ENCODE measurements around the gene NDUFV3. TPM values are rescaled to one million over a fixed set of nuclear protein-coding genes. Genes with fewer than 3 reads are reported as not detected.
"Not testable (repeated sequence)": the region's sequence is repeated elsewhere in the genome, so short reads cannot be mapped to it uniquely, and the experiment has no call there.

Gene NDUFV3
- total RNA-seq, 1 donor from 2014 or later: 41.3 TPM

- H3K4me1 Mint-ChIP-seq (ENCODE audit: unreplicated experiment): no peaks in the 10 kb centered on the region
- no peak for TF ChIP-seq CTCF (IDR thresholded peaks at IDR 0.05)
- H3K4me3 Mint-ChIP-seq (ENCODE audit: unreplicated experiment): no peak overlapping the region
- no peaks in the 10 kb centered on the region for H3K9me3 Mint-ChIP-seq (ENCODE audit: unreplicated experiment)
- no peaks in the 10 kb centered on the region for H3K27me3 Mint-ChIP-seq (ENCODE audit: unreplicated experiment)
- peaks cover 32% of the 10 kb centered on the region for H3K36me3 Mint-ChIP-seq (ENCODE audit: unreplicated experiment)
- DNase-seq (ENCODE audit: extremely low spot score, unreplicated experiment): no peak
- H3K27ac Mint-ChIP-seq (ENCODE audit: unreplicated experiment): no peak overlapping the region
Measured at GRCh38 chr21:42903817-42904216, 10.7 kb downstream of the NDUFV3 start.

GRCh38 chr21:42905195-42905594, 12.1 kb downstream of the NDUFV3 start:
- no peak for TF ChIP-seq CTCF (IDR thresholded peaks at IDR 0.05)
- no peaks in the 10 kb centered on the region for H3K27me3 Mint-ChIP-seq (ENCODE audit: unreplicated experiment)
- no peaks in the 10 kb centered on the region for H3K4me1 Mint-ChIP-seq (ENCODE audit: unreplicated experiment)
- H3K36me3 Mint-ChIP-seq (ENCODE audit: unreplicated experiment): peaks cover 34% of the 10 kb centered on the region
- no peak overlapping the region for H3K4me3 Mint-ChIP-seq (ENCODE audit: unreplicated experiment)
- H3K27ac Mint-ChIP-seq (ENCODE audit: unreplicated experiment): no peak overlapping the region
- no peaks in the 10 kb centered on the region for H3K9me3 Mint-ChIP-seq (ENCODE audit: unreplicated experiment)
- DNase-seq (ENCODE audit: extremely low spot score, unreplicated experiment): no peak

DNA sequence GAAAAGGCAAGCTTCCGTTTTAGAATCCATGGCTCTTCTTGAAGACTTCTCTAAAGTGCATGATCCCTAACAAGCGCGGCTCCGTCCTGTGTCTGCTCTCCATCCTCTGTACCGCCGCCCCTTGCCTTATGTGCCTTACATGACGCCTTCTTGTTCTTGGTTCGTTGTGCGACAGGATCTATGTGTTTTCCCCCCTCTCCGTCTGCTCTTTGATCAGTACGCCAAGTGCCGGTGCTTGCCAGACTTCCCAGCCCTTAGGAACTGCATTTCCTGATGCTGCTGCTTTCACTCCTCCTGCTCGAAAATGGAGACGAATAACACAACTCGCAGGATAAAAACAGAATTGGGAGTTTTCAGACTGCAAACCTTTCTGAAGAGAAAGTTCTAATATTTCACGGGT, 13.1 kb downstream of the NDUFV3 start:
- DNase-seq (ENCODE audit: extremely low spot score, unreplicated experiment): no peak
- no peak for TF ChIP-seq CTCF (IDR thresholded peaks at IDR 0.05)
- no peak overlapping the region for H3K4me3 Mint-ChIP-seq (ENCODE audit: unreplicated experiment)
- peaks cover 38% of the 10 kb centered on the region for H3K36me3 Mint-ChIP-seq (ENCODE audit: unreplicated experiment)
- no peaks in the 10 kb centered on the region for H3K27me3 Mint-ChIP-seq (ENCODE audit: unreplicated experiment)
- H3K4me1 Mint-ChIP-seq (ENCODE audit: unreplicated experiment): no peaks in the 10 kb centered on the region
- no peak overlapping the region for H3K27ac Mint-ChIP-seq (ENCODE audit: unreplicated experiment)
- no peaks in the 10 kb centered on the region for H3K9me3 Mint-ChIP-seq (ENCODE audit: unreplicated experiment)

- H3K4me3 Mint-ChIP-seq (ENCODE audit: unreplicated experiment); DNase-seq (ENCODE audit: extremely low spot score, unreplicated experiment); H3K27me3 Mint-ChIP-seq (ENCODE audit: unreplicated experiment); H3K4me1 Mint-ChIP-seq (ENCODE audit: unreplicated experiment); H3K9me3 Mint-ChIP-seq (ENCODE audit: unreplicated experiment); H3K27ac Mint-ChIP-seq (ENCODE audit: unreplicated experiment): not testable (repeated sequence)
- peaks cover 35% of the 10 kb centered on the region for H3K36me3 Mint-ChIP-seq (ENCODE audit: unreplicated experiment)
Measured at GRCh38 chr21:42908484-42908883, 15.4 kb downstream of the NDUFV3 start.

- not testable (repeated sequence) for H3K4me3 Mint-ChIP-seq (ENCODE audit: unreplicated experiment); DNase-seq (ENCODE audit: extremely low spot score, unreplicated experiment); H3K27ac Mint-ChIP-seq (ENCODE audit: unreplicated experiment); H3K27me3 Mint-ChIP-seq (ENCODE audit: unreplicated experiment); H3K4me1 Mint-ChIP-seq (ENCODE audit: unreplicated experiment); H3K9me3 Mint-ChIP-seq (ENCODE audit: unreplicated experiment)
- peaks cover 18% of the 10 kb centered on the region for H3K36me3 Mint-ChIP-seq (ENCODE audit: unreplicated experiment)
Measured at GRCh38 chr21:42911920-42912319, 18.8 kb downstream of the NDUFV3 start.

DNA sequence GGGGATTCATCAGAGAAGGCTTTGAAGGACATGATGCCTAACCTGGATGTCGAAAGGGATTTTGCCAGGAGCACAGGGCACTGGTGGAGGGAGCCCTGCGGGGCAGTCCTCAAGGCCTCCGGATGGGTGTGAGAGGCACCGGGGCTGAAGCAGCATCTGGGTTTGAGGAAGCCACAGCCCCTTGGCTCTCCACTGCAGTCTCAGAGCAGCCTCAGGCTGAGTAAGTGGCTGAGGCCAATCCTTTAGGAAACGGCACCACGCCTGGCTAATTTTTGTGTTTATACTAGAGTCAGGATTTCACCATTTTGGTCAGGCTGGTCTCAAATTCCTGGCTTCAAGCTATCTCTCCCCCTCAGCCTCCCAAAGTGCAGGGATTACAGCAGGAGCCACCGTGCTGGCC, 20.4 kb downstream of the NDUFV3 start:
- no peaks in the 10 kb centered on the region for H3K9me3 Mint-ChIP-seq (ENCODE audit: unreplicated experiment)
- H3K27me3 Mint-ChIP-seq (ENCODE audit: unreplicated experiment): no peaks in the 10 kb centered on the region
- H3K4me1 Mint-ChIP-seq (ENCODE audit: unreplicated experiment): peaks cover 1% of the 10 kb centered on the region
- H3K27ac Mint-ChIP-seq (ENCODE audit: unreplicated experiment): no peak overlapping the region
- no peak overlapping the region for H3K4me3 Mint-ChIP-seq (ENCODE audit: unreplicated experiment)
- no peak for TF ChIP-seq CTCF (IDR thresholded peaks at IDR 0.05)
- peaks cover 14% of the 10 kb centered on the region for H3K36me3 Mint-ChIP-seq (ENCODE audit: unreplicated experiment)
- DNase-seq (ENCODE audit: extremely low spot score, unreplicated experiment): no peak

Measured in osteocyte (in vitro differentiated cells).